Measurements from ENCODE around the gene ACTN1.
"Not testable (repeated sequence)": the region's sequence is repeated elsewhere in the genome, so short reads cannot be mapped to it uniquely, and the experiment has no call there.

ACTN1 gene

GRCh38 chr14:68979021-68979721, at the start of gene ACTN1:
Gene ACTN1, minus strand, starts transcription at chr14:68979302. Its CDS starts 246 bp downstream, at chr14:68979056.
- ChIA-PET POLR2A (interaction anchor here (1.0 to 1.4 kb wide), 3 partner anchors 9 to 39 kb away, joined by 3 to 4 read pairs (median 4); no protein-coding TSS in a partner anchor), CTCF (no interaction called here)
- peak; percentile 94 for DNase-seq (ENCODE audit: extremely low spot score)
- TF ChIP-seq PKNOX1 (IDR thresholded peaks at IDR 0.05) (peak; percentile 99), BHLHE40 (IDR thresholded peaks at IDR 0.05; ENCODE audit: borderline replicate concordance) (no peak), FOXK2 (IDR thresholded peaks at IDR 0.05) (no peak), SP1 (IDR thresholded peaks at IDR 0.05) (no peak), L3MBTL2 (conservative IDR thresholded peaks at IDR 0.05) (peak; percentile 63), ARNT (IDR thresholded peaks at IDR 0.05) (no peak), FOXM1 (IDR thresholded peaks at IDR 0.05; ENCODE audit: borderline replicate concordance) (no peak), CTBP1 (IDR thresholded peaks at IDR 0.05; ENCODE audit: borderline replicate concordance) (peak; percentile 32; the same call in 1 of the 2 replicates), TARDBP (IDR thresholded peaks at IDR 0.05) (peak; percentile 94)

- TF ChIP-seq FOXA1 (IDR thresholded peaks at IDR 0.05) (no peak), FOXM1 (IDR thresholded peaks at IDR 0.05; ENCODE audit: borderline replicate concordance) (no peak), L3MBTL2 (conservative IDR thresholded peaks at IDR 0.05) (no peak), PKNOX1 (IDR thresholded peaks at IDR 0.05) (no peak), FOXK2 (IDR thresholded peaks at IDR 0.05) (no peak), TARDBP (IDR thresholded peaks at IDR 0.05) (no peak), HDGF (IDR thresholded peaks at IDR 0.05; ENCODE audit: borderline replicate concordance) (no peak), BHLHE40 (IDR thresholded peaks at IDR 0.05; ENCODE audit: borderline replicate concordance) (no peak), CTBP1 (IDR thresholded peaks at IDR 0.05; ENCODE audit: borderline replicate concordance) (no peak), ARNT (IDR thresholded peaks at IDR 0.05) (no peak)
- no peak for DNase-seq (ENCODE audit: extremely low spot score)
- ChIA-PET POLR2A (no interaction called here), CTCF (interaction anchor here (0.6 kb wide), 1 partner anchor 95 kb away, joined by 6 read pairs; no protein-coding TSS in a partner anchor)
Measured at GRCh38 chr14:69027242-69027913, 48.3 kb upstream of the ACTN1 start.

GRCh38 chr14:69023035-69023434, 43.9 kb upstream of the ACTN1 start:
- ChIA-PET POLR2A (no interaction called here), CTCF (interaction anchor here (0.6 kb wide), 1 partner anchor 174 kb away, joined by 3 read pairs; no protein-coding TSS in a partner anchor)
- TF ChIP-seq FOXK2 (IDR thresholded peaks at IDR 0.05) (no peak), TARDBP (IDR thresholded peaks at IDR 0.05) (no peak), SUZ12 (IDR thresholded peaks at IDR 0.05) (no peak), HDGF (IDR thresholded peaks at IDR 0.05; ENCODE audit: borderline replicate concordance) (no peak), NFRKB (IDR thresholded peaks at IDR 0.05) (no peak)
- no peak for DNase-seq (ENCODE audit: extremely low spot score)

- DNase-seq (ENCODE audit: extremely low spot score); POLR2A ChIA-PET; CTCF ChIA-PET: not testable (repeated sequence)
Measured at GRCh38 chr14:69022093-69022492, 43.0 kb upstream of the ACTN1 start.

- POLR2A ChIA-PET = no interaction called here
- DNase-seq (ENCODE audit: extremely low spot score) = no peak
- CTCF ChIA-PET = no interaction called here
- no peak for TF ChIP-seq ELF4 (IDR thresholded peaks at IDR 0.05)
- no peak for TF ChIP-seq LEF1 (IDR thresholded peaks at IDR 0.05; ENCODE audit: borderline replicate concordance)
- TF ChIP-seq SUZ12 (IDR thresholded peaks at IDR 0.05) = no peak
- no peak for TF ChIP-seq TARDBP (IDR thresholded peaks at IDR 0.05)
- TF ChIP-seq ZNF384 (IDR thresholded peaks at IDR 0.05) = no peak
- no peak for TF ChIP-seq HDGF (IDR thresholded peaks at IDR 0.05; ENCODE audit: borderline replicate concordance)
- TF ChIP-seq ARNT (IDR thresholded peaks at IDR 0.05) = no peak
- TF ChIP-seq SP1 (IDR thresholded peaks at IDR 0.05) = no peak
- no peak for TF ChIP-seq FOXA1 (IDR thresholded peaks at IDR 0.05)
- no peak for TF ChIP-seq CTBP1 (IDR thresholded peaks at IDR 0.05; ENCODE audit: borderline replicate concordance)
- no peak for TF ChIP-seq FOXK2 (IDR thresholded peaks at IDR 0.05)
- no peak for TF ChIP-seq BHLHE40 (IDR thresholded peaks at IDR 0.05; ENCODE audit: borderline replicate concordance)
- TF ChIP-seq L3MBTL2 (conservative IDR thresholded peaks at IDR 0.05) = no peak
- TF ChIP-seq NFRKB (IDR thresholded peaks at IDR 0.05) = no peak
- TF ChIP-seq FOXM1 (IDR thresholded peaks at IDR 0.05; ENCODE audit: borderline replicate concordance) = no peak
- TF ChIP-seq PKNOX1 (IDR thresholded peaks at IDR 0.05) = no peak
Measured at GRCh38 chr14:69017706-69018105, 38.6 kb upstream of the ACTN1 start.

- ChIA-PET CTCF (no interaction called here), POLR2A (no interaction called here)
- DNase-seq (ENCODE audit: extremely low spot score) = no peak
- TF ChIP-seq FOXA1 (IDR thresholded peaks at IDR 0.05) = no peak
- TF ChIP-seq BHLHE40 (IDR thresholded peaks at IDR 0.05; ENCODE audit: borderline replicate concordance) = no peak
- TF ChIP-seq FOXM1 (IDR thresholded peaks at IDR 0.05; ENCODE audit: borderline replicate concordance) = no peak
- no peak for TF ChIP-seq SP1 (IDR thresholded peaks at IDR 0.05)
- no peak for TF ChIP-seq ELF4 (IDR thresholded peaks at IDR 0.05)
- TF ChIP-seq PKNOX1 (IDR thresholded peaks at IDR 0.05) = no peak
- no peak for TF ChIP-seq TARDBP (IDR thresholded peaks at IDR 0.05)
- TF ChIP-seq L3MBTL2 (conservative IDR thresholded peaks at IDR 0.05) = no peak
- TF ChIP-seq FOXK2 (IDR thresholded peaks at IDR 0.05) = no peak
- no peak for TF ChIP-seq CTBP1 (IDR thresholded peaks at IDR 0.05; ENCODE audit: borderline replicate concordance)
- no peak for TF ChIP-seq LEF1 (IDR thresholded peaks at IDR 0.05; ENCODE audit: borderline replicate concordance)
- TF ChIP-seq ZNF384 (IDR thresholded peaks at IDR 0.05) = no peak
- no peak for TF ChIP-seq ARNT (IDR thresholded peaks at IDR 0.05)
- no peak for TF ChIP-seq HDGF (IDR thresholded peaks at IDR 0.05; ENCODE audit: borderline replicate concordance)
- no peak for TF ChIP-seq NFRKB (IDR thresholded peaks at IDR 0.05)
Measured at GRCh38 chr14:69014829-69015259, 35.7 kb upstream of the ACTN1 start.
